Measurements from ENCODE around the gene NLN. TPM values are rescaled to one million over a fixed set of nuclear protein-coding genes. Genes with fewer than 3 reads are reported as not detected.
"Not testable (repeated sequence)": the region's sequence is repeated elsewhere in the genome, so short reads cannot be mapped to it uniquely, and the experiment has no call there.

Gene NLN
- total RNA-seq, 1 donor from 2014 or later = 10.9 TPM

GRCh38 chr5:65828022-65828896, 106.3 kb downstream of the NLN start:
- intact Hi-C loops (cut with micrococcal nuclease) = no loop called here

- intact Hi-C loops (cut with micrococcal nuclease) = no loop called here
Observed at GRCh38 chr5:65830856-65831255, 108.9 kb downstream of the NLN start.

- intact Hi-C loops (cut with micrococcal nuclease) = no loop called here
Observed at GRCh38 chr5:65831276-65831675, 109.3 kb downstream of the NLN start.

GRCh38 chr5:65832152-65832551, 110.1 kb downstream of the NLN start:
- intact Hi-C loops (cut with micrococcal nuclease) = no loop called here

- intact Hi-C loops (cut with micrococcal nuclease) = no loop called here
Observed at GRCh38 chr5:65832603-65833228, 110.7 kb downstream of the NLN start.

- intact Hi-C loops (cut with micrococcal nuclease) = no loop called here
Observed at GRCh38 chr5:65833780-65834179, 111.8 kb downstream of the NLN start.

- intact Hi-C loops (cut with micrococcal nuclease) = no loop called here
Observed at GRCh38 chr5:65834306-65834705, 112.3 kb downstream of the NLN start.

- intact Hi-C loops (cut with micrococcal nuclease) = no loop called here
Observed at GRCh38 chr5:65835191-65835590, 113.2 kb downstream of the NLN start.

- intact Hi-C loops (cut with micrococcal nuclease) = no loop called here
Observed at GRCh38 chr5:65837139-65837538, 115.1 kb downstream of the NLN start.

- intact Hi-C loops (cut with micrococcal nuclease) = not testable (repeated sequence)
Observed at GRCh38 chr5:65839170-65839569, 117.2 kb downstream of the NLN start.

GRCh38 chr5:65840071-65840470, 118.1 kb downstream of the NLN start:
- intact Hi-C loops (cut with micrococcal nuclease) = no loop called here

GRCh38 chr5:65844763-65845162, 122.8 kb downstream of the NLN start:
- intact Hi-C loops (cut with micrococcal nuclease) = not testable (repeated sequence)

- intact Hi-C loops (cut with micrococcal nuclease) = no loop called here
Observed at GRCh38 chr5:65846101-65846500, 124.1 kb downstream of the NLN start.

- intact Hi-C loops (cut with micrococcal nuclease) = not testable (repeated sequence)
Observed at GRCh38 chr5:65847019-65847418, 125.0 kb downstream of the NLN start.

- intact Hi-C loops (cut with micrococcal nuclease) = not testable (repeated sequence)
Observed at GRCh38 chr5:65849918-65850317, 127.9 kb downstream of the NLN start.

- intact Hi-C loops (cut with micrococcal nuclease) = no loop called here
Observed at GRCh38 chr5:65854925-65855324, 132.9 kb downstream of the NLN start.

GRCh38 chr5:65855766-65856315, 133.8 kb downstream of the NLN start:
- intact Hi-C loops (cut with micrococcal nuclease) = no loop called here

- intact Hi-C loops (cut with micrococcal nuclease) = no loop called here
Observed at GRCh38 chr5:65856520-65856919, 134.5 kb downstream of the NLN start.

GRCh38 chr5:65858316-65858715, 136.3 kb downstream of the NLN start:
- intact Hi-C loops (cut with micrococcal nuclease) = no loop called here

GRCh38 chr5:65861830-65862241, 139.8 kb downstream of the NLN start:
- intact Hi-C loops (cut with micrococcal nuclease) = no loop called here

GRCh38 chr5:65862384-65862783, 140.4 kb downstream of the NLN start:
- intact Hi-C loops (cut with micrococcal nuclease) = no loop called here

- intact Hi-C loops (cut with micrococcal nuclease) = no loop called here
Observed at GRCh38 chr5:65863747-65864146, 141.7 kb downstream of the NLN start.

All from T-helper 2 cell treated with Interferon-gamma antibody and Interleukin-4, amounts not matched to agents 100 ng/mL and 5 ng/mL, for 36 hours (primary cell).